Peyer's patch (tissue), 4 donors: ENCODE measurements around the gene HARBI1. TPM values are rescaled to one million over a fixed set of nuclear protein-coding genes. Genes with fewer than 3 reads are reported as not detected.

Source experiments
- DNase-seq, 3 donors: peaks; one replicate each; pipeline ENCODE4 v3.0.0-alpha.2; 2017 to 2019
- H3K27ac ChIP-seq, 4 donors: fragments of 200-600 bp; sonication (generic); one replicate each; pipeline ENCODE4 v1.5.1; 2016 to 2019
- H3K27me3 ChIP-seq, 2 donors: fragments of 200-600 bp; sonication (generic); one replicate each; pipeline ENCODE4 v1.5.1; 2019
- H3K36me3 ChIP-seq, 3 donors: fragments of 200-600 bp; sonication (generic); one replicate each; pipeline ENCODE4 v1.5.1; 2016 to 2019
- H3K4me1 ChIP-seq, 4 donors: fragments of 200-600 bp; sonication (generic); one replicate each; pipeline ENCODE4 v1.5.1; 2016 to 2019
- H3K4me3 ChIP-seq, 4 donors: fragments of 200-600 bp; sonication (generic); 1 replicate in 3 of 4; 2 replicates in 1 of 4; pipeline ENCODE4 v1.5.1; 2016 to 2019; ENCODE audit warnings: mild to moderate bottlenecking in 1 of 4
- H3K9me3 ChIP-seq, 4 donors: fragments of 200-600 bp; sonication (generic); one replicate each; pipeline ENCODE4 v1.5.1; 2016 to 2019; ENCODE audit warnings: mild to moderate bottlenecking in 1 of 4
- CTCF ChIP-seq, 6 experiments: fragments of 450-650 bp in 4 of 6; fragments of 200-600 bp in 2 of 6; sonication (generic) in 1 of 6; IDR thresholded peaks; one replicate each; pipeline ENCODE4 v1.5.1; 2017 to 2019; ENCODE audit warnings: antibody characterized with exemption in 6 of 6, mild to moderate bottlenecking in 3 of 6, moderate library complexity in 1 of 6
- POLR2A ChIP-seq, 2 donors: fragments of 450-650 bp; IDR thresholded peaks; one replicate each; pipeline ENCODE4 v1.5.1; 2017; ENCODE audit warnings: antibody characterized with exemption in 2 of 2, mild to moderate bottlenecking in 2 of 2, moderate library complexity in 2 of 2
- total RNA-seq, 4 donors: library from RNA; depleted of rRNA; stranded (reverse); fragments of >200 nt; gene quantifications; one replicate each; pipeline ENCODE4 v1.1.0, GENCODE V29; 2016

Gene HARBI1
- total RNA-seq, 4 donors from 2014 or later = 3.3 to 4.4 (median 4.1) TPM

GRCh38 chr11:46649180-46649738 lies 32.2 kb upstream of the HARBI1 start:
- no peaks in the 10 kb centered on the region for H3K27me3 ChIP-seq
- H3K4me3 ChIP-seq = no peak overlapping the region
- H3K27ac ChIP-seq = peak overlapping the region in 2 of 4 donors; percentile 33 to 56
- DNase-seq = peak in 1 of 3 donors; percentile 51
- TF ChIP-seq POLR2A (IDR thresholded peaks at IDR 0.05) (no peak), CTCF (IDR thresholded peaks at IDR 0.05) (no peak)
- H3K36me3 ChIP-seq = peaks cover 0 to 95% (median 0%) of the 10 kb centered on the region in 3 donors
- peaks cover 0 to 4% (median 0%) of the 10 kb centered on the region in 4 donors for H3K4me1 ChIP-seq
- no peaks in the 10 kb centered on the region for H3K9me3 ChIP-seq

- Histone ChIP-seq H3K9me3 (no peaks in the 10 kb centered on the region), H3K36me3 (peaks cover 0 to 50% (median 0%) of the 10 kb centered on the region in 3 donors), H3K27me3 (no peaks in the 10 kb centered on the region), H3K27ac (no peak overlapping the region), H3K4me3 (no peak overlapping the region), H3K4me1 (peaks cover 0 to 9% (median 0%) of the 10 kb centered on the region in 4 donors)
- TF ChIP-seq CTCF (IDR thresholded peaks at IDR 0.05) = no peak
- no peak for TF ChIP-seq POLR2A (IDR thresholded peaks at IDR 0.05)
- DNase-seq = no peak
These were observed 27.0 kb upstream of the HARBI1 start for GRCh38 chr11:46643986-46644385.

- no peak overlapping the region for H3K4me3 ChIP-seq
- TF ChIP-seq CTCF (IDR thresholded peaks at IDR 0.05) = no peak
- TF ChIP-seq POLR2A (IDR thresholded peaks at IDR 0.05) = no peak
These were observed 26.5 kb upstream of the HARBI1 start for GRCh38 chr11:46643531-46643930.

GRCh38 chr11:46642627-46643335 lies 25.8 kb upstream of the HARBI1 start:
- no peak for TF ChIP-seq CTCF (IDR thresholded peaks at IDR 0.05)
- no peak for TF ChIP-seq POLR2A (IDR thresholded peaks at IDR 0.05)
- H3K4me3 ChIP-seq = no peak overlapping the region
- no peaks in the 10 kb centered on the region for H3K27me3 ChIP-seq
- H3K9me3 ChIP-seq = no peaks in the 10 kb centered on the region
- no peak overlapping the region for H3K27ac ChIP-seq
- peaks cover 0 to 9% (median 0%) of the 10 kb centered on the region in 4 donors for H3K4me1 ChIP-seq
- DNase-seq = no peak
- peaks cover 0 to 40% (median 0%) of the 10 kb centered on the region in 3 donors for H3K36me3 ChIP-seq

More at GRCh38 chr11:46643531-46643930, 26.5 kb upstream of the HARBI1 start:
- Histone ChIP-seq H3K9me3 (no peaks in the 10 kb centered on the region), H3K36me3 (peaks cover 0 to 48% (median 0%) of the 10 kb centered on the region in 3 donors), H3K27ac (no peak overlapping the region), H3K27me3 (no peaks in the 10 kb centered on the region), H3K4me1 (peaks cover 0 to 9% (median 0%) of the 10 kb centered on the region in 4 donors)
- no peak for DNase-seq

- no peaks in the 10 kb centered on the region for H3K27me3 ChIP-seq
- no peak overlapping the region for H3K27ac ChIP-seq
- H3K9me3 ChIP-seq = no peaks in the 10 kb centered on the region
- peaks cover 0 to 30% (median 0%) of the 10 kb centered on the region in 3 donors for H3K36me3 ChIP-seq
- H3K4me3 ChIP-seq = no peak overlapping the region
- no peak for DNase-seq
- H3K4me1 ChIP-seq = peaks cover 0 to 9% (median 0%) of the 10 kb centered on the region in 4 donors
- TF ChIP-seq CTCF (IDR thresholded peaks at IDR 0.05) = no peak
- TF ChIP-seq POLR2A (IDR thresholded peaks at IDR 0.05) = no peak
These were observed 24.6 kb upstream of the HARBI1 start for GRCh38 chr11:46641639-46642038.
